CD14-positive monocyte (primary cell): ENCODE data around the gene HOXD4. TPM values are rescaled to one million over a fixed set of nuclear protein-coding genes. Genes with fewer than 3 reads are reported as not detected.
A peak's percentile ranks its signal among the peaks of the same experiment; 100 is the strongest.

ENCODE experiments used
- DNase-seq, 3 donors: peaks; one replicate each; pipeline ENCODE4 v3.0.0-alpha.2; 2011 to 2022
- H2AFZ ChIP-seq: 2 replicates; pipeline ENCODE4 v1.6.0; 2012; ENCODE audit warnings: mild to moderate bottlenecking, low read depth, low read length, inconsistent platforms; ENCODE audit not compliant: insufficient read depth, poor library complexity, severe bottlenecking
- H3K27ac ChIP-seq, 2 donors: 1 replicate in 1 of 2; 2 replicates in 1 of 2; pipeline ENCODE4 v1.5.1; 2012 to 2013; ENCODE audit warnings: low read length in 2 of 2, control low read depth in 1 of 2, inconsistent platforms in 1 of 2, low read depth in 1 of 2, mild to moderate bottlenecking in 1 of 2
- H3K27me3 ChIP-seq, 2 donors: one replicate each; pipeline versions ENCODE4 v1.6.0 to v1.6.1; 2011 to 2013; ENCODE audit warnings: low read length in 2 of 2; ENCODE audit not compliant: control insufficient read depth in 2 of 2, insufficient read depth in 2 of 2
- H3K36me3 ChIP-seq, 2 donors: replicated peaks in 1 of 2; 1 replicate in 1 of 2; 2 replicates in 1 of 2; pipeline versions ENCODE4 v1.5.1 to v1.6.1; 2012 to 2013; ENCODE audit warnings: low read length in 2 of 2, control low read depth in 1 of 2, inconsistent platforms in 1 of 2, mild to moderate bottlenecking in 1 of 2; ENCODE audit not compliant: insufficient read depth in 2 of 2, control insufficient read depth in 1 of 2
- H3K4me1 ChIP-seq, 2 donors: 1 replicate in 1 of 2; 2 replicates in 1 of 2; pipeline versions ENCODE4 v1.5.1 to v1.6.1; 2012 to 2013; ENCODE audit warnings: low read length in 2 of 2, control low read depth in 1 of 2, inconsistent platforms in 1 of 2, mild to moderate bottlenecking in 1 of 2, moderate library complexity in 1 of 2; ENCODE audit not compliant: insufficient read depth in 2 of 2, control insufficient read depth in 1 of 2
- H3K4me2 ChIP-seq: replicated peaks from 2 replicates; pipeline ENCODE3; 2012; ENCODE audit warnings: low read length, moderate library complexity, mild to moderate bottlenecking; ENCODE audit not compliant: poor library complexity, severe bottlenecking; ENCODE audit errors: extremely low read depth
- H3K4me3 ChIP-seq, 3 experiments: fragments of 200-600 bp in 1 of 3; sonication (generic) in 1 of 3; replicated peaks in 1 of 3; 1 replicate in 2 of 3; 2 replicates in 1 of 3; pipeline ENCODE4 v1.5.1; 2011 to 2013; ENCODE audit warnings: low read length in 3 of 3, mild to moderate bottlenecking in 3 of 3, control low read depth in 2 of 3, low read depth in 2 of 3, inconsistent platforms in 1 of 3, moderate library complexity in 1 of 3
- H3K79me2 ChIP-seq: 2 replicates; pipeline ENCODE4 v1.6.0; 2012; ENCODE audit warnings: mild to moderate bottlenecking, control low read depth, inconsistent platforms, low read length, moderate library complexity; ENCODE audit not compliant: insufficient read depth
- H3K9ac ChIP-seq: 2 replicates; pipeline ENCODE4 v1.6.0; 2017; ENCODE audit warnings: low read length, mild to moderate bottlenecking; ENCODE audit not compliant: insufficient read depth, poor library complexity, severe bottlenecking
- H3K9me3 ChIP-seq, 2 donors: replicated peaks in 1 of 2; 1 replicate in 1 of 2; 2 replicates in 1 of 2; pipeline versions ENCODE4 v1.5.1 to v1.6.1; 2012 to 2013; ENCODE audit warnings: low read length in 2 of 2, control low read depth in 1 of 2; ENCODE audit not compliant: control insufficient read depth in 1 of 2, insufficient read depth in 1 of 2
- H4K20me1 ChIP-seq: 2 replicates; pipeline ENCODE4 v1.6.0; 2012; ENCODE audit warnings: mild to moderate bottlenecking, low read length, control low read depth, moderate library complexity; ENCODE audit not compliant: insufficient read depth
- H3K27ac Mint-ChIP-seq, 7 donors: one replicate each; pipeline ENCODE4 v1.8.0; 2020; ENCODE audit warnings: mild to moderate bottlenecking in 7 of 7, mixed read lengths in 7 of 7, moderate library complexity in 6 of 7, inconsistent platforms in 2 of 7
- H3K27me3 Mint-ChIP-seq, 3 donors: one replicate each; pipeline ENCODE4 v1.8.0; 2021 to 2022; ENCODE audit warnings: low read depth in 3 of 3, mild to moderate bottlenecking in 3 of 3, mixed read lengths in 3 of 3, moderate library complexity in 3 of 3, inconsistent platforms in 1 of 3
- H3K36me3 Mint-ChIP-seq, 2 donors: one replicate each; pipeline ENCODE4 v1.8.0; 2020; ENCODE audit warnings: mixed read lengths in 2 of 2, inconsistent platforms in 1 of 2, mild to moderate bottlenecking in 1 of 2
- H3K4me1 Mint-ChIP-seq: one replicate; pipeline ENCODE4 v1.8.0; 2020; ENCODE audit warnings: mild to moderate bottlenecking, mixed read lengths
- H3K4me3 Mint-ChIP-seq, 2 donors: one replicate each; pipeline ENCODE4 v1.8.0; 2020; ENCODE audit warnings: mild to moderate bottlenecking in 2 of 2, mixed read lengths in 2 of 2, moderate library complexity in 1 of 2
- H3K9me3 Mint-ChIP-seq, 7 donors: one replicate each; pipeline ENCODE4 v1.8.0; 2020 to 2022; ENCODE audit warnings: mixed read lengths in 7 of 7, mild to moderate bottlenecking in 6 of 7, moderate library complexity in 6 of 7, inconsistent platforms in 2 of 7
- CTCF ChIP-seq: fragments of 200-600 bp; IDR thresholded peaks from one replicate; pipeline ENCODE4 v1.8.0; 2022; ENCODE audit warnings: antibody characterized with exemption, mild to moderate bottlenecking
- WGBS: methylation state at CpG from one replicate; pipeline ENCODE4 v1.1.5; 2013; ENCODE audit warnings: missing lambda C conversion rate; ENCODE audit not compliant: insufficient coverage; 5-methylcytosine and 5-hydroxymethylcytosine counted together
- intact Hi-C, 2 donors: fragments of 100-400 bp; cut with micrococcal nuclease; formaldehyde crosslinking; loops; one replicate each; pipeline versions ENCODE4 v1.15.0 to v1.15.1; 2023
- polyA plus RNA-seq, 3 donors: library from polyadenylated mRNA; depleted of rRNA in 1 of 3; unstranded in 2 of 3; stranded (reverse) in 1 of 3; fragments of 300-500 nt in 2 of 3; fragments of >200 nt in 1 of 3; fragmentation: Illumina TruSeq in 2 of 3; gene quantifications; 1 replicate in 2 of 3; 2 replicates in 1 of 3; pipeline ENCODE4 v1.2.3, GENCODE V29; 2012 to 2021

The HOXD4 gene
- polyA plus RNA-seq, 3 donors: not detected

GRCh38 chr2:176134035-176134434 is 17.3 kb upstream of the HOXD4 start:
- H3K4me2 ChIP-seq: no peak overlapping the region
- peak overlapping the region in 1 of 7 donors; percentile 1 for H3K27ac Mint-ChIP-seq

GRCh38 chr2:176135035-176135440 is 16.3 kb upstream of the HOXD4 start:
- Histone ChIP-seq H3K4me1 (peaks cover 16 to 28% of the 10 kb centered on the region in 2 donors), H3K4me3 (no peak overlapping the region), H3K4me2 (no peak overlapping the region), H3K27me3 (peaks cover 95% of the 10 kb centered on the region in 2 donors), H3K9ac (no peak overlapping the region), H3K27ac (no peak overlapping the region), H2AFZ (no peak overlapping the region), H3K79me2 (no peaks in the 10 kb centered on the region), H3K9me3 (peaks cover 3 to 62% of the 10 kb centered on the region in 2 donors), H4K20me1 (no peaks in the 10 kb centered on the region), H3K36me3 (no peaks in the 10 kb centered on the region)
- no peak for TF ChIP-seq CTCF
- H3K9me3 Mint-ChIP-seq: peaks cover 0 to 45% (median 28%) of the 10 kb centered on the region in 7 donors
- no peak for DNase-seq
- H3K4me3 Mint-ChIP-seq: peak overlapping the region in 1 of 2 donors; percentile 88
- peaks cover 37% of the 10 kb centered on the region for H3K4me1 Mint-ChIP-seq
- intact Hi-C loops: no loop called here
- peaks cover 0 to 19% of the 10 kb centered on the region in 2 donors for H3K36me3 Mint-ChIP-seq
- H3K27me3 Mint-ChIP-seq: peaks cover 91 to 99% (median 92%) of the 10 kb centered on the region in 3 donors
- H3K27ac Mint-ChIP-seq: no peak overlapping the region

More at GRCh38 chr2:176134035-176134434, 17.3 kb upstream of the HOXD4 start:
- Histone ChIP-seq H3K27ac (no peak overlapping the region), H3K4me1 (peaks cover 16 to 36% of the 10 kb centered on the region in 2 donors), H2AFZ (no peak overlapping the region), H3K4me3 (no peak overlapping the region), H3K79me2 (no peaks in the 10 kb centered on the region), H3K27me3 (peaks cover 92% of the 10 kb centered on the region in 2 donors), H4K20me1 (no peaks in the 10 kb centered on the region), H3K9ac (no peak overlapping the region), H3K36me3 (no peaks in the 10 kb centered on the region), H3K9me3 (peaks cover 3 to 66% of the 10 kb centered on the region in 2 donors)
- intact Hi-C loops: loop anchor here in 1 of 2 donors (5.0 kb wide), 1 partner anchor 1797 kb away; no protein-coding TSS in a partner anchor
- H3K4me1 Mint-ChIP-seq: peaks cover 34% of the 10 kb centered on the region
- TF ChIP-seq CTCF: no peak
- H3K36me3 Mint-ChIP-seq: peaks cover 0 to 18% of the 10 kb centered on the region in 2 donors
- DNase-seq: no peak
- peak overlapping the region in 1 of 2 donors; percentile 78 for H3K4me3 Mint-ChIP-seq
- 47% methylated on average over 3 of the region's 4 CpGs for WGBS
- H3K9me3 Mint-ChIP-seq: peaks cover 0 to 41% (median 32%) of the 10 kb centered on the region in 7 donors
- H3K27me3 Mint-ChIP-seq: peaks cover 90 to 98% (median 91%) of the 10 kb centered on the region in 3 donors
